GM12878 (cell line): ENCODE results near the gene NCR2.

Source experiments
- NFIC ChIP-seq: IDR thresholded peaks from 2 replicates; pipeline ENCODE4 v1.6.1; 2012; ENCODE audit warnings: low read depth, mild to moderate bottlenecking, inconsistent platforms, low read length, moderate library complexity
- NRF1 ChIP-seq: conservative IDR thresholded peaks from 2 replicates; pipeline ENCODE4 v1.6.1; 2011; ENCODE audit warnings: mild to moderate bottlenecking, low read depth, low read length, improper control_type of control experiment
- SUZ12 ChIP-seq: fragments of 200-600 bp; sonication (generic); IDR thresholded peaks from one replicate; pipeline ENCODE4 v1.6.1; 2018; ENCODE audit warnings: antibody characterized with exemption, mild to moderate bottlenecking; ENCODE audit not compliant: unreplicated experiment
- TAF1 ChIP-seq: IDR thresholded peaks from 2 replicates; pipeline ENCODE4 v1.6.1; 2011; ENCODE audit warnings: mild to moderate bottlenecking, low read depth, low read length, borderline replicate concordance

DNA sequence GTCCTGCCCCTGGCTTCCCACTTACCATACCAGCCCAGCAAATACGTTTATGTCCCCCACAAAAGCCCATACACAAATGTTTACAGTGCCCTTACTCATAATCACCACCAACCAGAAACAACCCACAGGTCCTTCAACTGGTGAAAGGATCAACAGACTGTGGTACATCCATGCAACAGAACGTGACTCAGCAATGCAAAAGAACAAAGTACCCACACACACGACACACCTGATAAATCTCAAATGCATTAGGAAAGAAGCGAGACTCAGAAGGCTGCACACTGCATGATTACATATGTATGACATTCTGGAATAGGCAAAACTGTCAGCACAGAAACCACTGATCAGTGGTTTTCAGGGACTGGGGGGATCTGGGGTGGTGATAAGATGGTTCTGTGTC, 20.5 kb downstream of the NCR2 start:
- no peak for TF ChIP-seq SUZ12
- no peak for TF ChIP-seq NFIC
- no peak for TF ChIP-seq TAF1
- TF ChIP-seq NRF1 = no peak
